Endothelial cell of umbilical vein (primary cell): ENCODE results near the gene MAPK6.
"Not testable (repeated sequence)": the region's sequence is repeated elsewhere in the genome, so short reads cannot be mapped to it uniquely, and the experiment has no call there.

Experiments used
- CTCF ChIP-seq, 2 donors: IDR thresholded peaks; 1 replicate in 1 of 2; 2 replicates in 1 of 2; pipeline ENCODE4 v1.5.1; 2011; ENCODE audit warnings: low read length in 2 of 2, mild to moderate bottlenecking in 2 of 2, moderate library complexity in 2 of 2, control low read depth in 1 of 2, inconsistent platforms in 1 of 2, low read depth in 1 of 2; ENCODE audit not compliant: insufficient read depth in 1 of 2; ENCODE audit errors: extremely low read depth in 1 of 2
- POLR2AphosphoS5 ChIP-seq: IDR thresholded peaks from 2 replicates; pipeline ENCODE4 v1.6.1; 2012; ENCODE audit warnings: low read depth, mild to moderate bottlenecking, control low read depth, low read length, moderate library complexity; ENCODE audit not compliant: insufficient read depth

- not testable (repeated sequence) for TF ChIP-seq CTCF (IDR thresholded peaks at IDR 0.05; ENCODE audit: extremely low read depth in 1 of 2, insufficient read depth in 1 of 2, low read depth in 1 of 2, low read length in 2 of 2); POLR2AphosphoS5
These were observed 64.0 kb downstream of the MAPK6 start for GRCh38 chr15:52083037-52083359.
